ENCODE measurements around the gene TFF3.

TFF3 gene

DNA sequence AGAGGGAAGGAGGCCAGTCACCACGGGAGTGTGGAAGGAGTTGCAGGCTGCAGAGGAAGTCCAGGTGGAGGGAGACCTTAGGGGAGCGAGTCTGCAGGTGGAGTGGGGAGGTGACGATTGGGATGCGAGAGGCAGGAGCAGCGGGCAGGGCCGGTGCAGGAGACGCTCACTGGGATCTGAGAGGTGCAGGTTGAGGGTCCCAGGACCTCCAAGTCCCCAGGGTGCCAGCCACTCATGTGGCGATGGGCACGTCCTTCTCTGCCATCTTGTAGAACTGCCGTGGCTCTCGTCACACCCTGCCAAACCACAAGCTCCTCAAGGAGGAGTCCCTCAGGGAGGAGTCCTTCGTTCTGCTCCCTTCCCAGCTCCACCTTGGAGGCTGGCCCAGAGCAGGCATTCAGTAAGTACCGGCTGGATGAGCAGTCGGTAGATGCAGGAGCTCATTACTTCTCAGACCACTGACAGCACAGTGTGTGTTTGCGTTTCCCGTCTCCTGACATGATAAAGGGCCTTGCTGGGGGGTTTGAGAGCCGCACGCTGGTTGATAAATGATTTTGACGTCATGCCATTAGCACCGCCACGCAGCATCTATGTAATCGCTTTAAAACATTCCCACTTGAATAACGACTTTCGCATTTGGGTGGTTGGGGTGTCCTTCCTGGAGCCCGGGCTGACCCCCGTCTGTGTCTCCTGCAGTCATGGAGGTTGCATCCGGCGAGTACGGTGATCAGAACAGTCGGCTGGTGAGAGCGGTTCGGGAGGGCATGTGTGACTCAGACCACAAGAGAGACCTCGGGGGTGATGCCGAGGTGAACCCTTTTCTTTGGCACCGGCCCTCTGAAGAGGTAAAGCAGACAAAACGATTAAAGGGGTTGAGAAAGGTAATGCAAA lies 27.8 kb downstream of the TFF3 start:
- no peak overlapping the region for H3K27ac ChIP-seq (ENCODE audit: low read length)
- no peaks in the 10 kb centered on the region for H3K9me3 ChIP-seq (ENCODE audit: control insufficient read depth in 2 of 2, low read length in 2 of 2)
- H3K36me3 ChIP-seq (ENCODE audit: control insufficient read depth in 2 of 2, insufficient read depth in 2 of 2, low read length in 2 of 2) = peaks cover 19 to 24% of the 10 kb centered on the region in 2 donors
- no peaks in the 10 kb centered on the region for H3K27me3 ChIP-seq (ENCODE audit: control insufficient read depth in 1 of 2, insufficient read depth in 2 of 2, low read length in 2 of 2)
- H3K9ac ChIP-seq (ENCODE audit: low read length in 2 of 2) = no peak overlapping the region
- H3K4me1 ChIP-seq (ENCODE audit: control insufficient read depth, insufficient read depth, low read length) = no peaks in the 10 kb centered on the region
- no peak overlapping the region for H3K4me3 ChIP-seq (ENCODE audit: low read length in 2 of 2)

DNA sequence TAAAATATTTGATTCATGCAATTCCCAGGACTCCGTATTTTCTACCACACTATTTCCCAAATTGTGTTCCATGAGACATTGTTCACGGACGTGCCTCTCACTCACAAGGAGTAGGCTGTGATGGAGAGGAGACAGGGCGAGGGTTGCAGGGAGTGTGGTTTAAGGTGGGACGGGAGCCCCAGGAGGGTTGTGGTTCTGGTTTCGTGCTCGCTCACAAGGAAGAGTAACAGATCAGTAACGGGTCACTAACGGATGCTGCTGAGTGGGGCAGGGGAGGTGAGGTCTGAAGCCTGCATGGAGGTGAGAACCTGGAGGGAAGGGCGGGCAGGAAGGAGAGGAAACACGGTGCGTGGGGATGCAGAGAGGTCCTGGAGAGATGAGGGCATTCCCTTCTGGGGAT lies 28.8 kb downstream of the TFF3 start:
- H3K9me3 ChIP-seq (ENCODE audit: control insufficient read depth in 2 of 2, low read length in 2 of 2) = no peaks in the 10 kb centered on the region
- no peak overlapping the region for H3K4me3 ChIP-seq (ENCODE audit: low read length in 2 of 2)
- H3K4me1 ChIP-seq (ENCODE audit: control insufficient read depth, insufficient read depth, low read length) = no peaks in the 10 kb centered on the region
- H3K9ac ChIP-seq (ENCODE audit: low read length in 2 of 2) = no peak overlapping the region
- peaks cover 22 to 26% of the 10 kb centered on the region in 2 donors for H3K36me3 ChIP-seq (ENCODE audit: control insufficient read depth in 2 of 2, insufficient read depth in 2 of 2, low read length in 2 of 2)
- H3K27ac ChIP-seq (ENCODE audit: low read length) = no peak overlapping the region
- no peaks in the 10 kb centered on the region for H3K27me3 ChIP-seq (ENCODE audit: control insufficient read depth in 1 of 2, insufficient read depth in 2 of 2, low read length in 2 of 2)

DNA sequence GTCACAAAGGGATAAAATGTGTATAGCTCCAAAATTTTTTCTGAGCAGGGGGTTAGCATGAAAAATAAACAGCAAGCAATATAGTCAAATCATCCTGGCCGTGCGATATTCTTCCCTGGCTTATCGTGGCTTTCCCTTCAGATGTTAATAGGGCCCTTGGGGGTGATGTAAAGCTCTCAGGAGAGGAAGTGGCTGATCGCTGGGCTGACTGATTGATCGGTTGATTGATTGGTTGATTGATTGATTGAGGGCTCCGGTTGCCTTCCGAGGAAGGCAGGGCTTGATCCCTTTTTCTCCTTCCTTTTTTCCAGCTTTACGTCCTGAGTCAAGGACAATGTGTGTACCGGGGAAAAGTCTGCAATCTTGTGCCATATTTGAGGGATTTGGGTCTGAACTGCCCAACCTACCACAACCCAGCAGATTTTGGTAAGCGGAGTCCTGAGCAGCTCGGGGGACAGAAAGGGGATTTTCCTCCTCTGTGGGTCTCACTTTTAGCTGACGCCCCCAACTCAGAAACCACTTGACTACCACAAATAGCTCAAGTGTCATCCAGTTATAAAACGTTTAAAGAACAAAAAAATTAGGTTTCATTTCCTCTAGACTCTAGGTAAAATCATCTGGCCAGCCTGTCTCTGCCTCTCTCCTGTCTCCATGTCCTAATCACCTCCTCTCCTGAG lies 29.5 kb downstream of the TFF3 start:
- Histone ChIP-seq H3K27me3 (ENCODE audit: control insufficient read depth in 1 of 2, insufficient read depth in 2 of 2, low read length in 2 of 2) (no peaks in the 10 kb centered on the region), H3K4me3 (ENCODE audit: low read length in 2 of 2) (no peak overlapping the region), H3K9ac (ENCODE audit: low read length in 2 of 2) (no peak overlapping the region), H3K4me1 (ENCODE audit: control insufficient read depth, insufficient read depth, low read length) (no peaks in the 10 kb centered on the region), H3K27ac (ENCODE audit: low read length) (no peak overlapping the region), H3K9me3 (ENCODE audit: control insufficient read depth in 2 of 2, low read length in 2 of 2) (no peaks in the 10 kb centered on the region), H3K36me3 (ENCODE audit: control insufficient read depth in 2 of 2, insufficient read depth in 2 of 2, low read length in 2 of 2) (peaks cover 22 to 26% of the 10 kb centered on the region in 2 donors)

DNA sequence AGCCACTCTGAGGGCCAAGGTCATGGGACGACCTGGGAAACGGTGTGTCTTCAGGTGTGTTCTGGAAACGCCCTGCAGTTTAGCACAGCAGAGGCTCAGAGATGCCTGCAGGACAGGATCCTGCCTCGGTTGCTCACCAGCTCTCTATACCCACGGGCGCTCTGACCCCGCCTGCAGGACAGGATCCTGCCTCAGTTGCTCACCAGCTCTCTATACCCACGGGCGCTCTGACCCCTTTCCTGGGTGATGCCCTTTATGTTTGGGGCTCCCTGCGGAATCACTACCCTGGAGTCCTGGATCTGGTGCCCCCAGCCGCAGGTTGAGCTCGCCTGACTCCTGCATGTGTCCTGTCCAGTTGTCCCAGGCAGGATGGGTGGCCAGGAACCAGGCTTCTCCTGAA lies 32.5 kb downstream of the TFF3 start:
- H3K4me3 ChIP-seq (ENCODE audit: low read length in 2 of 2) = no peak overlapping the region
- H3K36me3 ChIP-seq (ENCODE audit: control insufficient read depth in 2 of 2, insufficient read depth in 2 of 2, low read length in 2 of 2) = peaks cover 13 to 15% of the 10 kb centered on the region in 2 donors
- H3K27ac ChIP-seq (ENCODE audit: low read length) = no peak overlapping the region
- H3K9me3 ChIP-seq (ENCODE audit: control insufficient read depth in 2 of 2, low read length in 2 of 2) = no peaks in the 10 kb centered on the region
- no peaks in the 10 kb centered on the region for H3K27me3 ChIP-seq (ENCODE audit: control insufficient read depth in 1 of 2, insufficient read depth in 2 of 2, low read length in 2 of 2)
- no peaks in the 10 kb centered on the region for H3K4me1 ChIP-seq (ENCODE audit: control insufficient read depth, insufficient read depth, low read length)
- no peak overlapping the region for H3K9ac ChIP-seq (ENCODE audit: low read length in 2 of 2)

DNA sequence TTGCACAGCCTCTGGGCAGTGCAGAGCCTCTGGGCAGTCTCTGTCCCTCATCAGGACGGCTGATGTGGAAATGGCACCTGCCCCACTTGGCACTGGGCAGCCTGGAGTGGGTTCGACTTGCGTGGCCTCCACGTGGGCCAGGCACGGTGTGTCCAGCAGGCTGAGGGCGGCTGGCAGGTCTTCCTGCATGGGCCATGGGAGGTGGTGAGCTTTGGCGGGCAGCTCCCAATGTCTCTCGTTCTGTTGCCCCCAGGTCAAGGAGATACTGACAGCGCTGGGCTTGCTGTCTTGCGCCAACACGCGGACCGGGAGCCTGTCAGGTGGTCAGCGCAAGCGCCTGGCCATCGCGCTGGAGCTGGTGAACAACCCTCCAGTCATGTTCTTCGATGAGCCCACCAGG lies 33.2 kb downstream of the TFF3 start:
- H3K27ac ChIP-seq (ENCODE audit: low read length) = no peak overlapping the region

DNA sequence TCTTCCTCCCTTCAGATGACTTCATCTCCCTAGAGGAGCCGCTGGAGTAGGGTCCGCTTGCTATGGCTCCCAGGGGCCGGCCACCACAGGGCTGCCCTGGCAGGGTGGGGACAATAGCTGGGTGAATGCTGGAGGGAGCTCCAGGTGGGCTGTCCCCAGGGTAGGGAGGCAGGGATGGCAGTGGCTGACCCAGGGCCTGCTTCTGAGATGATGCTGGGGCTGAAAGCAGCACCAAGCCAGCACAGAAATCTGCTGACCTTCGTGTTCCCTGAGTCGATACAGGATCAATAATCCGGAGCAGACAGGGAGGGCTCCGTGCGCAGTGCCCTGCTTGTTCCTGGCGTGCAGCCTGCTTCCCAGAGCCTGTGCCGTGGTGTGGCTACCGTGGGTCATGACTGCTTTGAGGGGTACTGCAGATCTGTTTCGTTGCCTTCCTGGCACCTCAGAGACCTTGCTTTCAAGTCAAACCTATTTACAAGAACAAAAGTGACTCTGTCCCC lies 34.0 kb downstream of the TFF3 start:
- H3K9me3 ChIP-seq (ENCODE audit: control insufficient read depth in 2 of 2, low read length in 2 of 2) = no peaks in the 10 kb centered on the region
- no peak overlapping the region for H3K27ac ChIP-seq (ENCODE audit: low read length)
- H3K9ac ChIP-seq (ENCODE audit: low read length in 2 of 2) = no peak overlapping the region
- no peaks in the 10 kb centered on the region for H3K27me3 ChIP-seq (ENCODE audit: control insufficient read depth in 1 of 2, insufficient read depth in 2 of 2, low read length in 2 of 2)
- H3K36me3 ChIP-seq (ENCODE audit: control insufficient read depth in 2 of 2, insufficient read depth in 2 of 2, low read length in 2 of 2) = peaks cover 12 to 13% of the 10 kb centered on the region in 2 donors
- no peaks in the 10 kb centered on the region for H3K4me1 ChIP-seq (ENCODE audit: control insufficient read depth, insufficient read depth, low read length)
- H3K4me3 ChIP-seq (ENCODE audit: low read length in 2 of 2) = no peak overlapping the region

More for the DNA sequence above, 33.2 kb downstream of the TFF3 start:
- H3K9me3 ChIP-seq (ENCODE audit: control insufficient read depth in 2 of 2, low read length in 2 of 2) = no peaks in the 10 kb centered on the region
- H3K27me3 ChIP-seq (ENCODE audit: control insufficient read depth in 1 of 2, insufficient read depth in 2 of 2, low read length in 2 of 2) = no peaks in the 10 kb centered on the region
- no peaks in the 10 kb centered on the region for H3K4me1 ChIP-seq (ENCODE audit: control insufficient read depth, insufficient read depth, low read length)
- H3K36me3 ChIP-seq (ENCODE audit: control insufficient read depth in 2 of 2, insufficient read depth in 2 of 2, low read length in 2 of 2) = peaks cover 13 to 14% of the 10 kb centered on the region in 2 donors
- H3K4me3 ChIP-seq (ENCODE audit: low read length in 2 of 2) = no peak overlapping the region
- H3K9ac ChIP-seq (ENCODE audit: low read length in 2 of 2) = no peak overlapping the region

DNA sequence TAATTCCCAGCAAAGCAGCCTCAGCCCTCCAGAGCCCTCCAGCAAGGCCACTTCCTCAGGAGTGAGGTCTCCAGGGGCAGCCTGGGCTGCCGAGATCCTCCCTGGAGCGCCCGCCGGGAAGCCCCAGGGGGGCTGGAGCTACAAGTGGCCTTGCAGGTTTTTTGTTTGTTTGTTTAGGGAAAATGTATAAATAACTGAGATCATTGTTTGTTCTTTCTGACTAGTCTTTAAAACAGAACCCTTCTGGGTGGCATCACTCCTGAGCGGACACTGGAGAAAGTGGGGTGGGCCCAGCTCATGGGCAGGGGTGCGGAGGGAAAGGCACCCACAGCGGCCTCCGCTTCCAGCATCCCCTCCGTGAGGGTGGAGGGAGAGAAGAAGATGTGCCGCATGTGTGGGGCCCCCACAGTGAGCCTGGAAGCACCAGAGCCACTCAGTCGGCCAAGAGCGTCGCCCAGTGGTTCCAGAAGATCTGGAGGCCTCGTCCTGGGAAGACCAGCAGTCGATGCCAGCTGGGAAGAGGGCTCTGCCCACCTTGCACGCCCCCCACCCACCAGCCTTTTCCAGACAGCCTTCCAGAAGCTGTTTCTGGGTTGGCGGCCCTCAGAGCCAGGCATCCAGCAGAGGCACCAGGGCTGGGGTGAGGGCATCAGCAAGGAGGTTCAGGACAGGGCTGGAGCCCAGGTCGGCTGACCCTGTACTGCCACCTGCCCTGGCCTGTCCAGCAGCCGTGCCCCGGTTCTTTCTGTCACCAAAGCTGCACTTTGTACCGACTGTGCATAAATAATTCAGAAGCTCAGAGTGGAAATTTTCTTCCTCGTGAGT lies 34.6 kb downstream of the TFF3 start:
- peaks cover 7 to 10% of the 10 kb centered on the region in 2 donors for H3K36me3 ChIP-seq (ENCODE audit: control insufficient read depth in 2 of 2, insufficient read depth in 2 of 2, low read length in 2 of 2)
- H3K27ac ChIP-seq (ENCODE audit: low read length) = no peak overlapping the region
- no peak overlapping the region for H3K4me3 ChIP-seq (ENCODE audit: low read length in 2 of 2)
- H3K9ac ChIP-seq (ENCODE audit: low read length in 2 of 2) = no peak overlapping the region
- H3K27me3 ChIP-seq (ENCODE audit: control insufficient read depth in 1 of 2, insufficient read depth in 2 of 2, low read length in 2 of 2) = no peaks in the 10 kb centered on the region
- H3K4me1 ChIP-seq (ENCODE audit: control insufficient read depth, insufficient read depth, low read length) = no peaks in the 10 kb centered on the region
- no peaks in the 10 kb centered on the region for H3K9me3 ChIP-seq (ENCODE audit: control insufficient read depth in 2 of 2, low read length in 2 of 2)

DNA sequence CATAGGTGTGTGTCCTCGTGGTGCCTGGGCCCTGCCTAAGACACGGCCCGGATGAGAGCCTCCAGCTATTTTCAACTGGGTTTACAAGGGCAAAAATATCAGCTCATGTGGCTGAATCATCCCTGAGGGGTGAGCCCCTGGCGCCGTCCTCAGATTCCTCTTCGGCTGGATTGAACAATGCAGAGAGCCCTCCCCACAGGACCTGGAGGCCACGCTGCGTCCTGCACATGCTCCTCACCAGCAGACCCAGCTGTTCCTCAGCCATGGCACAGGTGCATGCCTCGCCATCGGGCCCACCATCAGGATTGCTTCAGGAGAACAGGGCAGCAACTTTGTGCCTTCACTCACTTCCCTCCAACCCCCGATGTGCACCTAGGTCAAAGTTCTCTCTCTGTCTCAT lies 35.3 kb downstream of the TFF3 start:
- no peak overlapping the region for H3K27ac ChIP-seq (ENCODE audit: low read length)
- no peak overlapping the region for H3K4me3 ChIP-seq (ENCODE audit: low read length in 2 of 2)
- H3K4me1 ChIP-seq (ENCODE audit: control insufficient read depth, insufficient read depth, low read length) = no peaks in the 10 kb centered on the region
- no peaks in the 10 kb centered on the region for H3K9me3 ChIP-seq (ENCODE audit: control insufficient read depth in 2 of 2, low read length in 2 of 2)
- H3K36me3 ChIP-seq (ENCODE audit: control insufficient read depth in 2 of 2, insufficient read depth in 2 of 2, low read length in 2 of 2) = peaks cover 9 to 10% of the 10 kb centered on the region in 2 donors
- no peak overlapping the region for H3K9ac ChIP-seq (ENCODE audit: low read length in 2 of 2)
- no peaks in the 10 kb centered on the region for H3K27me3 ChIP-seq (ENCODE audit: control insufficient read depth in 1 of 2, insufficient read depth in 2 of 2, low read length in 2 of 2)

DNA sequence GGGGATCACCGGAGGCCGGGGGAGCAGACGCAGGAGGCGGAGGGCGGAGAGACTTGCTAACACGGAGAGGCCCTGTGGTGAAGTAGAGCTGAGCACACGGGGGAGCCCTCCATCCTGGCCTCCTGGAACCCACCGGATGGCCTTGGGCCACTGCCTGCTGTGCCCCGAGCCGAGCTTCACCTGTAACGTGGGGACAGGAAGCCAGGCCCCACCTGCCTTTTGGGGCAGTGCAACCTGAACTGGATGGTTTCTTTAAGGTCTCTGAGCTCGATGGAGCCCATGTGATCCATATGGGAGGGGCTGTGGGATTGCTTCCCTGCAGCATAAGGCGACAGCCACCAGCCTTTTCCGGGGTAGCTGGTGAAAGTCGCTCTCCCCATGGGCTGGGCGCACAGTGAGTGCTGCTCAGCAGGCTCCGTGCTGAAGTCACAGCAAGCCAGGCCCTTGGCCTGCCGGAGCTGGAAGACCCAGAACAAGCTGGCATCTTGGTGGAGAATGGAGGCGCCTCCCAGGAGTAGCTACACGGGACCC lies 35.8 kb downstream of the TFF3 start:
- Histone ChIP-seq H3K9ac (ENCODE audit: low read length in 2 of 2) (no peak overlapping the region), H3K27me3 (ENCODE audit: control insufficient read depth in 1 of 2, insufficient read depth in 2 of 2, low read length in 2 of 2) (no peaks in the 10 kb centered on the region), H3K36me3 (ENCODE audit: control insufficient read depth in 2 of 2, insufficient read depth in 2 of 2, low read length in 2 of 2) (peaks cover 7 to 9% of the 10 kb centered on the region in 2 donors), H3K9me3 (ENCODE audit: control insufficient read depth in 2 of 2, low read length in 2 of 2) (no peaks in the 10 kb centered on the region), H3K27ac (ENCODE audit: low read length) (no peak overlapping the region), H3K4me1 (ENCODE audit: control insufficient read depth, insufficient read depth, low read length) (no peaks in the 10 kb centered on the region), H3K4me3 (ENCODE audit: low read length in 2 of 2) (no peak overlapping the region)

DNA sequence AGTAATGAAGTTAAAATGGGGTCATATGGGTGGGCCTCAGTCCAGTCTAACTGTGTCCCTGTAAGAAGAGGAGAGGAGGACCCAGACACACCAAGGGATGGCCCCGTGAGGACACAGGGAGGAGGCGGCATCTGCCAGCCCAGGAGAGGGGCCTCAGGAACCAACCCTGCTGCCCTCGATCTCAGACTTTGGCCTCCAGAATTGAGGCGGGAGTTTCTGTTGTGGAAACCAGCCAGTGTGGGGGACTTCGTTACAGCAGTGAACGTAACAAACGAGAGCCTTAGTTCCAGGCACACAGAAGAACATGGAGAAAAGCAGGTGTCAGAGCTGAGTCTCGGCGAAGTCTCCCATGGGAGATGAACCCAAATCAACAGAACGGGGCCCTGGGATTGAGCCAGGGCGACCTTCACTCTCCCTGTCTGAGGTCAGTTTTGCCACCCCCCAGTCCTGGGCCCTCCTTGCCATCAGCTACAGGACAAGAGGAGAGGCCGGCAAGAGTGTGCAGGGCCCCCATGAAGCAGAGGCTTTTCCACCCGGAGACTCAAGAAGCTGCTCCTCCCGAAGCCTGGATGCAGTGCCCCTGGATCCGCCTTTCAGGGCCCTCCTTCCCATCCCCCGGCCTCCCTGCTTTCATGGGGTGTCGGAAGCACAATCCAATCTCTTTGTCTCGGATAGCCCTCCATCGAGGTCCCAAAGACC lies 36.6 kb downstream of the TFF3 start:
- no peaks in the 10 kb centered on the region for H3K4me1 ChIP-seq (ENCODE audit: control insufficient read depth, insufficient read depth, low read length)
- peaks cover 7 to 9% of the 10 kb centered on the region in 2 donors for H3K36me3 ChIP-seq (ENCODE audit: control insufficient read depth in 2 of 2, insufficient read depth in 2 of 2, low read length in 2 of 2)
- no peak overlapping the region for H3K27ac ChIP-seq (ENCODE audit: low read length)
- H3K9ac ChIP-seq (ENCODE audit: low read length in 2 of 2) = no peak overlapping the region
- no peaks in the 10 kb centered on the region for H3K9me3 ChIP-seq (ENCODE audit: control insufficient read depth in 2 of 2, low read length in 2 of 2)
- no peak overlapping the region for H3K4me3 ChIP-seq (ENCODE audit: low read length in 2 of 2)
- H3K27me3 ChIP-seq (ENCODE audit: control insufficient read depth in 1 of 2, insufficient read depth in 2 of 2, low read length in 2 of 2) = no peaks in the 10 kb centered on the region
